ENCODE measurements around the gene DYNLT4. TPM values are rescaled to one million over a fixed set of nuclear protein-coding genes. Genes with fewer than 3 reads are reported as not detected.

The DYNLT4 gene
- total and polyA plus RNA-seq, 2 of the 13 experiments (the other 11 are each of a cell fraction or from before 2014, with no cell fraction given): 0.77 TPM; not detected in 1

DNA sequence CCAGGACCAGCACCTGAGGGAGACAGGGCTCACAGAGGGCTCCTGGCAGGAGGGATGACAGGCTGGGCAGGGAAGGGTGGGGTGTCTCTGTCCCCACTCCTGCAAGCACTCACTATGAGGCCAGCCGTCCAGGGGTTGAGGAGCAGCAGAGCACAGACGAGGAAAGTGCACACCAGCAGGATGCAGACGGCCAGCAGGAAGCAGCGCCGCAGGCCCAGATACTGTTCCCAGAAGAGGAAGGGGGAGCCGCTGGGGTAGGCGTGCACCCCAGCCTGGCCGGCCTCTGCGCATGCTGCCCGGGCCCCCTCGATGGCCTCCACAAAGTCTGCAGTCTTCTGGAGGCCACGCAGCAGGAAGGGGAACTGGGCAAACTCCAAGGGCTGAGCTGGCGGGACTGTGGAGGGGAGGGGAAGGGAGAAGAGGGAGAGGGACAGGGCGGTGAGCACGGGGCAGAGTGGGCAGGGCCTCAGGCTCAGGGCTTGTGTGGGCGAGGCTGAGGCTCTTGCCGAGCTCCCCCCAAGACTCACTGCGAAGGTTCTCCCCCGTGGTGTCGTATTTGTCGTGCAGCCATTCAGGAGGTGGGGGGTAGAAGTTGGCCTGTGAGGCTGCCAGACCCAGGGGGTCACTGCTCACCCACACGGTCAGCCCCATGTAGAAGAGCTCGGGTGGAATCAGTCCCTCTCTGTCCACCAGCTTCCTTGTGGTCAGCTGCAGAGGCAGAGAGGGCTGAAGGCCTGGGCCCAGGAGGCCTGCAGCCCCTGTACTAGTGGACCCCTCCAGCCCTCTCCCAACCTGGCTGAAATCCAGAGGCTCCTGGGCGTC is 19.4 kb upstream of the DYNLT4 start (continued):
- TF ChIP-seq SMARCE1 (IDR thresholded peaks at IDR 0.05; ENCODE audit: borderline replicate concordance): no peak
- no peak for TF ChIP-seq TBX3 (IDR thresholded peaks at IDR 0.05; ENCODE audit: borderline replicate concordance)
- TF ChIP-seq ZNF691 (CRISPR knock-in tag; IDR thresholded peaks at IDR 0.05; ENCODE audit: borderline replicate concordance, low read depth): peak; percentile 82
- TF ChIP-seq ARNTL (CRISPR knock-in tag; IDR thresholded peaks at IDR 0.05): peak; percentile 70; the same call in 1 of the 2 replicates
- TF ChIP-seq ZNF543 (CRISPR knock-in tag; IDR thresholded peaks at IDR 0.05): peak; percentile 100
- peak; percentile 41; the same call in 1 of the 2 replicates for TF ChIP-seq ZNF775 (CRISPR knock-in tag; IDR thresholded peaks at IDR 0.05; ENCODE audit: borderline replicate concordance)
- TF ChIP-seq, protein P1, sequence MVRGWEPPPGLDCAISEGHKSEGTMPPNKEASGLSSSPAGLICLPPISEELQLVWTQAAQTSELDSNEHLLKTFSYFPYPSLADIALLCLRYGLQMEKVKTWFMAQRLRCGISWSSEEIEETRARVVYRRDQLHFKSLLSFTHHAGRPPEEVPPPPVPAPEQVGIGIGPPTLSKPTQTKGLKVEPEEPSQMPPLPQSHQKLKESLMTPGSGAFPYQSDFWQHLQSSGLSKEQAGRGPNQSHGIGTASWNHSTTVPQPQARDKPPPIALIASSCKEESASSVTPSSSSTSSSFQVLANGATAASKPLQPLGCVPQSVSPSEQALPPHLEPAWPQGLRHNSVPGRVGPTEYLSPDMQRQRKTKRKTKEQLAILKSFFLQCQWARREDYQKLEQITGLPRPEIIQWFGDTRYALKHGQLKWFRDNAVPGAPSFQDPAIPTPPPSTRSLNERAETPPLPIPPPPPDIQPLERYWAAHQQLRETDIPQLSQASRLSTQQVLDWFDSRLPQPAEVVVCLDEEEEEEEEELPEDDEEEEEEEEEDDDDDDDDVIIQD (CRISPR knock-in tag; IDR thresholded peaks at IDR 0.05; ENCODE audit: low read depth): no peak
- TF ChIP-seq ZFP90 (CRISPR knock-in tag; IDR thresholded peaks at IDR 0.05; ENCODE audit: borderline replicate concordance): peak; percentile 18; the same call in 1 of the 2 replicates
- no peak for TF ChIP-seq ZNF446 (CRISPR knock-in tag; IDR thresholded peaks at IDR 0.05)
- peak; percentile 58; the same call in 1 of the 2 replicates for TF ChIP-seq ZNF552 (CRISPR knock-in tag; IDR thresholded peaks at IDR 0.05; ENCODE audit: borderline replicate concordance)
- TF ChIP-seq, protein P2, sequence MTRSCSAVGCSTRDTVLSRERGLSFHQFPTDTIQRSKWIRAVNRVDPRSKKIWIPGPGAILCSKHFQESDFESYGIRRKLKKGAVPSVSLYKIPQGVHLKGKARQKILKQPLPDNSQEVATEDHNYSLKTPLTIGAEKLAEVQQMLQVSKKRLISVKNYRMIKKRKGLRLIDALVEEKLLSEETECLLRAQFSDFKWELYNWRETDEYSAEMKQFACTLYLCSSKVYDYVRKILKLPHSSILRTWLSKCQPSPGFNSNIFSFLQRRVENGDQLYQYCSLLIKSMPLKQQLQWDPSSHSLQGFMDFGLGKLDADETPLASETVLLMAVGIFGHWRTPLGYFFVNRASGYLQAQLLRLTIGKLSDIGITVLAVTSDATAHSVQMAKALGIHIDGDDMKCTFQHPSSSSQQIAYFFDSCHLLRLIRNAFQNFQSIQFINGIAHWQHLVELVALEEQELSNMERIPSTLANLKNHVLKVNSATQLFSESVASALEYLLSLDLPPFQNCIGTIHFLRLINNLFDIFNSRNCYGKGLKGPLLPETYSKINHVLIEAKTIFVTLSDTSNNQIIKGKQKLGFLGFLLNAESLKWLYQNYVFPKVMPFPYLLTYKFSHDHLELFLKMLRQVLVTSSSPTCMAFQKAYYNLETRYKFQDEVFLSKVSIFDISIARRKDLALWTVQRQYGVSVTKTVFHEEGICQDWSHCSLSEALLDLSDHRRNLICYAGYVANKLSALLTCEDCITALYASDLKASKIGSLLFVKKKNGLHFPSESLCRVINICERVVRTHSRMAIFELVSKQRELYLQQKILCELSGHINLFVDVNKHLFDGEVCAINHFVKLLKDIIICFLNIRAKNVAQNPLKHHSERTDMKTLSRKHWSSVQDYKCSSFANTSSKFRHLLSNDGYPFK (CRISPR knock-in tag; IDR thresholded peaks at IDR 0.05; ENCODE audit: borderline replicate concordance): peak; percentile 65; the same call in 1 of the 2 replicates
- peak; percentile 73; the same call in 1 of the 2 replicates for TF ChIP-seq BORCS8-MEF2B (CRISPR knock-in tag; IDR thresholded peaks at IDR 0.05)
- TF ChIP-seq ZNF672 (CRISPR knock-in tag; IDR thresholded peaks at IDR 0.05): no peak
- no peak for TF ChIP-seq FIP1L1 (IDR thresholded peaks at IDR 0.05; ENCODE audit: borderline replicate concordance, insufficient read depth, low read depth, low read length)
- TF ChIP-seq ETV5 (CRISPR knock-in tag; IDR thresholded peaks at IDR 0.05; ENCODE audit: borderline replicate concordance): peak; percentile 54; the same call in 1 of the 2 replicates
- TF ChIP-seq, protein P3, sequence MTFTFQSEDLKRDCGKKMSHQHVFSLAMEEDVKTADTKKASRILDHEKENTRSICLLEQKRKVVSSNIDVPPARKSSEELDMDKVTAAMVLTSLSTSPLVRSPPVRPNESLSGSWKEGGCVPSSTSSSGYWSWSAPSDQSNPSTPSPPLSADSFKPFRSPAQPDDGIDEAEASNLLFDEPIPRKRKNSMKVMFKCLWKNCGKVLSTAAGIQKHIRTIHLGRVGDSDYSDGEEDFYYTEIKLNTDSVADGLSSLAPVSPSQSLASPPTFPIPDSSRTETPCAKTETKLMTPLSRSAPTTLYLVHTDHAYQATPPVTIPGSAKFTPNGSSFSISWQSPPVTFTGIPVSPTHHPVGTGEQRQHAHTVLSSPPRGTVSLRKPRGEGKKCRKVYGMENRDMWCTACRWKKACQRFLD (CRISPR knock-in tag; IDR thresholded peaks at IDR 0.05; ENCODE audit: borderline replicate concordance): 0 out of 2 replicates have a peak, but pooled peaks have one; percentile 30
- TF ChIP-seq, protein P4, sequence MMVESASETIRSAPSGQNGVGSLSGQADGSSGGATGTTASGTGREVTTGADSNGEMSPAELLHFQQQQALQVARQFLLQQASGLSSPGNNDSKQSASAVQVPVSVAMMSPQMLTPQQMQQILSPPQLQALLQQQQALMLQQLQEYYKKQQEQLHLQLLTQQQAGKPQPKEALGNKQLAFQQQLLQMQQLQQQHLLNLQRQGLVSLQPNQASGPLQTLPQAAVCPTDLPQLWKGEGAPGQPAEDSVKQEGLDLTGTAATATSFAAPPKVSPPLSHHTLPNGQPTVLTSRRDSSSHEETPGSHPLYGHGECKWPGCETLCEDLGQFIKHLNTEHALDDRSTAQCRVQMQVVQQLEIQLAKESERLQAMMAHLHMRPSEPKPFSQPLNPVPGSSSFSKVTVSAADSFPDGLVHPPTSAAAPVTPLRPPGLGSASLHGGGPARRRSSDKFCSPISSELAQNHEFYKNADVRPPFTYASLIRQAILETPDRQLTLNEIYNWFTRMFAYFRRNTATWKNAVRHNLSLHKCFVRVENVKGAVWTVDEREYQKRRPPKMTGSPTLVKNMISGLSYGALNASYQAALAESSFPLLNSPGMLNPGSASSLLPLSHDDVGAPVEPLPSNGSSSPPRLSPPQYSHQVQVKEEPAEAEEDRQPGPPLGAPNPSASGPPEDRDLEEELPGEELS (CRISPR knock-in tag; IDR thresholded peaks at IDR 0.05): peak; percentile 28; the same call in 1 of the 2 replicates
- no peak; the same call in 1 of the 2 replicates for TF ChIP-seq ZNF670 (CRISPR knock-in tag; IDR thresholded peaks at IDR 0.05; ENCODE audit: borderline replicate concordance)
- TF ChIP-seq KDM5B (CRISPR knock-in tag; IDR thresholded peaks at IDR 0.05; ENCODE audit: borderline replicate concordance): peak; percentile 50; the same call in 1 of the 2 replicates
